Upper lobe of left lung (tissue), 4 donors: ENCODE results near the gene CD46.

Experiments used
- EP300 ChIP-seq, 4 donors: sonication (generic); formaldehyde crosslinking; IDR thresholded peaks; one replicate each; pipeline ENCODE4 v1.5.1; 2017; ENCODE audit warnings: antibody characterized with exemption in 4 of 4, control low read depth in 2 of 4
- POLR2A ChIP-seq, 4 donors: fragments of 450-650 bp; IDR thresholded peaks; one replicate each; pipeline ENCODE4 v1.5.1; 2016 to 2017; ENCODE audit warnings: antibody characterized with exemption in 4 of 4, mild to moderate bottlenecking in 2 of 4
- POLR2AphosphoS5 ChIP-seq, 2 donors: sonication (generic); formaldehyde crosslinking; IDR thresholded peaks; one replicate each; pipeline ENCODE4 v1.5.1; 2017; ENCODE audit warnings: antibody characterized with exemption in 2 of 2
- TF ChIP-seq, protein P1 (sequence below), 6 experiments: fragments of 450-650 bp in 4 of 6; fragments of 200-600 bp in 2 of 6; sonication (generic) in 2 of 6; IDR thresholded peaks; one replicate each; pipeline ENCODE4 v1.5.1; 2016 to 2019; ENCODE audit warnings: antibody characterized with exemption in 6 of 6

DNA sequence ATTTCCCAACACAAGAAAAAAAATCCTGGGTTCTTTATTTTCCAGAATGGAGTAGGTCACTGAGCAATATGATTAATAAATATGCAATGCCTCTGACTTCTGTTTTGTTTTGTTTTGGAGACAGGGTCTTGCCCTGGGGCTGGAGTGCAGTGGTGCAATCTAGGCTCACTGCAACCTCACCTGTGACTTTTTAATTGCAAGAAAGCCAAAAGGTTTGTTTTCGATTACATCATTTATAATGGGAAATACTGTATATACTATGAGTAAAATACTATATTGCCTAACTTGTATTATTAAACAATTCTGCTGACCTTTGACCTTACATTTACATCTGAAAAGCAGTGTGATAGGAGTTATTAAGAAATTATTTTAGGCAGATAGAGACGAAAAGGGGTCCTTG is 11.6 kb upstream of the CD46 start:
- TF ChIP-seq, protein P1, sequence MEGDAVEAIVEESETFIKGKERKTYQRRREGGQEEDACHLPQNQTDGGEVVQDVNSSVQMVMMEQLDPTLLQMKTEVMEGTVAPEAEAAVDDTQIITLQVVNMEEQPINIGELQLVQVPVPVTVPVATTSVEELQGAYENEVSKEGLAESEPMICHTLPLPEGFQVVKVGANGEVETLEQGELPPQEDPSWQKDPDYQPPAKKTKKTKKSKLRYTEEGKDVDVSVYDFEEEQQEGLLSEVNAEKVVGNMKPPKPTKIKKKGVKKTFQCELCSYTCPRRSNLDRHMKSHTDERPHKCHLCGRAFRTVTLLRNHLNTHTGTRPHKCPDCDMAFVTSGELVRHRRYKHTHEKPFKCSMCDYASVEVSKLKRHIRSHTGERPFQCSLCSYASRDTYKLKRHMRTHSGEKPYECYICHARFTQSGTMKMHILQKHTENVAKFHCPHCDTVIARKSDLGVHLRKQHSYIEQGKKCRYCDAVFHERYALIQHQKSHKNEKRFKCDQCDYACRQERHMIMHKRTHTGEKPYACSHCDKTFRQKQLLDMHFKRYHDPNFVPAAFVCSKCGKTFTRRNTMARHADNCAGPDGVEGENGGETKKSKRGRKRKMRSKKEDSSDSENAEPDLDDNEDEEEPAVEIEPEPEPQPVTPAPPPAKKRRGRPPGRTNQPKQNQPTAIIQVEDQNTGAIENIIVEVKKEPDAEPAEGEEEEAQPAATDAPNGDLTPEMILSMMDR (IDR thresholded peaks at IDR 0.05) = no peak
- no peak for TF ChIP-seq POLR2A (IDR thresholded peaks at IDR 0.05)
- TF ChIP-seq POLR2AphosphoS5 (IDR thresholded peaks at IDR 0.05) = no peak
- TF ChIP-seq EP300 (IDR thresholded peaks at IDR 0.05) = no peak
